ENCODE measurements around the gene CAMK1D. TPM values are rescaled to one million over a fixed set of nuclear protein-coding genes. Genes with fewer than 3 reads are reported as not detected.

CAMK1D gene
- total and polyA plus RNA-seq, 2 experiments from 2014 or later: 4.6 to 7.2 TPM

DNA sequence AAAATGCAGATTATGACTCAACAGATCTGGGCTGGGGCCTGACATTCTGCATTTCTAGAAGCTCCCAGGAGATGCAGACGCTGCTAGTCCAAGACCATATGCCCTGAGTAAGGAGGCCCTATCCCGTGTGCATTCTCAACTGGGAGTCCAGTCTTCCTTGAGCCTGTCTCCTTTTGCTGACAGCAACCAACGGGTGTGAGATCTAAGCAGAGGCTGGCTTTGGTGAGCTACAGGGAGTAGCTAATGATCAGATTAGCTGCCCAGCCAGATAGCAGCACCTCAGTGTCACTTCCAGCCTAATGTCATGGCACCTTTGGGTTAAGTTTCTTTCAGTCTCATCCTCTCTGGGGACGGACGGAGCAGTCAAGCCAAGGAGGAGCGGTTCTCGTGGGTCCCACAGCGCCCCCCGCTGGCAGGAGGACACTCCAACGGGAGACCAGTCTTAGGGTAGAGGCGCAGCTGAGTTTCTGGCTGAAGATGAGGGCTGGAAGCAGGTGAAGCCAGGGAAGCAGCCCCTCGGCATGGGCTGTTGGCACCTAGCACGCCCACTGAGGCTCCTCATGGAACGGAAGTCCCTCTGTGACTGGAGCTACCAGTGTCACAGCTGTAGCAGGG lies 498.1 kb downstream of the CAMK1D start:
- H3K9me2 ChIP-seq (ENCODE audit: insufficient read depth): no peaks in the 10 kb centered on the region
- H3K4me3 ChIP-seq: no peak overlapping the region
- H3K9me3 Mint-ChIP-seq: no peaks in the 10 kb centered on the region
- H3K27me3 Mint-ChIP-seq (ENCODE audit: insufficient read depth, low read depth, poor library complexity): peaks cover 4% of the 10 kb centered on the region
- ATAC-seq (peak; percentile 98), DNase-seq (ENCODE audit: low spot score) (peak; percentile 90)
- H4K20me1 ChIP-seq (replicated peaks; ENCODE audit: insufficient read depth): no peaks in the 10 kb centered on the region
- H3K4me1 Mint-ChIP-seq: no peaks in the 10 kb centered on the region; the same call in 2 of the 3 replicates
- H3F3A ChIP-seq (replicated peaks; ENCODE audit: low read depth): no peaks in the 10 kb centered on the region
- no peaks in the 10 kb centered on the region for H3K4me1 ChIP-seq (ENCODE audit: insufficient read depth)
- TF ChIP-seq, protein P1, sequence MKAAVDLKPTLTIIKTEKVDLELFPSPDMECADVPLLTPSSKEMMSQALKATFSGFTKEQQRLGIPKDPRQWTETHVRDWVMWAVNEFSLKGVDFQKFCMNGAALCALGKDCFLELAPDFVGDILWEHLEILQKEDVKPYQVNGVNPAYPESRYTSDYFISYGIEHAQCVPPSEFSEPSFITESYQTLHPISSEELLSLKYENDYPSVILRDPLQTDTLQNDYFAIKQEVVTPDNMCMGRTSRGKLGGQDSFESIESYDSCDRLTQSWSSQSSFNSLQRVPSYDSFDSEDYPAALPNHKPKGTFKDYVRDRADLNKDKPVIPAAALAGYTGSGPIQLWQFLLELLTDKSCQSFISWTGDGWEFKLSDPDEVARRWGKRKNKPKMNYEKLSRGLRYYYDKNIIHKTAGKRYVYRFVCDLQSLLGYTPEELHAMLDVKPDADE (IDR thresholded peaks at IDR 0.05): no peak
- TF ChIP-seq, protein P2, sequence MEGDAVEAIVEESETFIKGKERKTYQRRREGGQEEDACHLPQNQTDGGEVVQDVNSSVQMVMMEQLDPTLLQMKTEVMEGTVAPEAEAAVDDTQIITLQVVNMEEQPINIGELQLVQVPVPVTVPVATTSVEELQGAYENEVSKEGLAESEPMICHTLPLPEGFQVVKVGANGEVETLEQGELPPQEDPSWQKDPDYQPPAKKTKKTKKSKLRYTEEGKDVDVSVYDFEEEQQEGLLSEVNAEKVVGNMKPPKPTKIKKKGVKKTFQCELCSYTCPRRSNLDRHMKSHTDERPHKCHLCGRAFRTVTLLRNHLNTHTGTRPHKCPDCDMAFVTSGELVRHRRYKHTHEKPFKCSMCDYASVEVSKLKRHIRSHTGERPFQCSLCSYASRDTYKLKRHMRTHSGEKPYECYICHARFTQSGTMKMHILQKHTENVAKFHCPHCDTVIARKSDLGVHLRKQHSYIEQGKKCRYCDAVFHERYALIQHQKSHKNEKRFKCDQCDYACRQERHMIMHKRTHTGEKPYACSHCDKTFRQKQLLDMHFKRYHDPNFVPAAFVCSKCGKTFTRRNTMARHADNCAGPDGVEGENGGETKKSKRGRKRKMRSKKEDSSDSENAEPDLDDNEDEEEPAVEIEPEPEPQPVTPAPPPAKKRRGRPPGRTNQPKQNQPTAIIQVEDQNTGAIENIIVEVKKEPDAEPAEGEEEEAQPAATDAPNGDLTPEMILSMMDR (conservative IDR thresholded peaks at IDR 0.05; ENCODE audit: low read depth in 2 of 2): peak; percentile 89 to 95
- H3K4me3 Mint-ChIP-seq: no peak overlapping the region
- H3K36me3 ChIP-seq (ENCODE audit: insufficient read depth): no peaks in the 10 kb centered on the region
- H3K27ac ChIP-seq (ENCODE audit: low read depth): no peak overlapping the region
- no peaks in the 10 kb centered on the region for H3K79me2 ChIP-seq (replicated peaks; ENCODE audit: insufficient read depth)
- H3K27me3 ChIP-seq (ENCODE audit: insufficient read depth): no peaks in the 10 kb centered on the region
- H2AFZ ChIP-seq: peak overlapping the region; percentile 98
- H3K27ac Mint-ChIP-seq: no peak overlapping the region
- H3K4me2 ChIP-seq: no peak overlapping the region
- no peaks in the 10 kb centered on the region for H3K36me3 Mint-ChIP-seq (ENCODE audit: low read depth)

DNA sequence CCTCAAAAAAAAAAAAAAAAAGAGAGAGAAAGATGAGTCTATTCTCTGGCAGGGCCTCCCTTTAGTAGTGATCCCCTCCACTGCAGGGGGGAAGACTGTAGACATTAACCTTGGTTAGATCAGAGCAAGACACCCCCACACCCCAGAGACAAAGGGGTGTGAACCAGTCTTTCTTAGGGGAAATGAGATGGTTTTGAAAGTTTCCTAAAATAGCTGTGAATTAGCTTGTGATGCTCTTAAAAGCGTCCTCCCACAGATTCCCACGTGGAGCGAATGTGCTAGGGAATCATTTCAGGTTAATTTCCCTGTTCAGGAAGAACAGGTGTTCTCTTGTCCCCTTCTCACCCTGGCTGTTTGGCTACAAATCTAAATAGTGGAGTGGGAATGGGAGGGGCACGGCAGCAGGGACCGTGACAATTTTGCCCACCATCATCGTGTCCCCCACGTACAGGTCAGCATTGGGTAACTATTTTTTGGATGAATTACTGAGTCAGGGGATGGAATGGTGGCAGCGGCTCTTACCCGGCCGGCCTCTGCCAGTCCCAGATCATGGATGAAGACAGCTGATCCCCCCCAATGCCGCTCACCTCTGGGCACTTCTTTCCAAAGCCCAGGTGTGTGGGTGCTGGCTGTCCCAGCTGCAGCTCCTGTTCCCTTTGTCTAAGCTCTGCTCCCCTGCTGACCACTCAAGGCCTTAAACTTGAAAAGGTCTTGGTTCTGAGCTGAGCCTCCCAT lies 499.3 kb downstream of the CAMK1D start:
- Histone ChIP-seq H3K4me2 (no peak overlapping the region), H3K9me2 (ENCODE audit: insufficient read depth) (no peaks in the 10 kb centered on the region), H3K27ac (ENCODE audit: low read depth) (no peak overlapping the region), H2AFZ (peak overlapping the region; percentile 80; the same call in 1 of the 2 replicates), H3K27me3 (ENCODE audit: insufficient read depth) (no peaks in the 10 kb centered on the region), H3K4me1 (ENCODE audit: insufficient read depth) (no peaks in the 10 kb centered on the region), H3K4me3 (no peak overlapping the region), H4K20me1 (replicated peaks; ENCODE audit: insufficient read depth) (no peaks in the 10 kb centered on the region), H3K79me2 (replicated peaks; ENCODE audit: insufficient read depth) (no peaks in the 10 kb centered on the region), H3F3A (replicated peaks; ENCODE audit: low read depth) (no peaks in the 10 kb centered on the region), H3K36me3 (ENCODE audit: insufficient read depth) (no peaks in the 10 kb centered on the region)
- Mint-ChIP-seq H3K4me3 (no peak overlapping the region), H3K36me3 (ENCODE audit: low read depth) (no peaks in the 10 kb centered on the region), H3K9me3 (no peaks in the 10 kb centered on the region), H3K27me3 (ENCODE audit: insufficient read depth, low read depth, poor library complexity) (peaks cover 3% of the 10 kb centered on the region), H3K27ac (no peak overlapping the region), H3K4me1 (no peaks in the 10 kb centered on the region; the same call in 2 of the 3 replicates)
- DNase-seq (ENCODE audit: low spot score) (no peak), ATAC-seq (no peak)
- TF ChIP-seq ZNF331 (CRISPR knock-in tag; IDR thresholded peaks at IDR 0.05; ENCODE audit: low read depth) (no peak), EZH2phosphoT487 (IDR thresholded peaks at IDR 0.05; ENCODE audit: unreplicated experiment) (no peak), ZNF114 (CRISPR knock-in tag; IDR thresholded peaks at IDR 0.05) (no peak), CREB1 (CRISPR knock-in tag; IDR thresholded peaks at IDR 0.05; ENCODE audit: low read depth) (no peak), NANOG (IDR thresholded peaks at IDR 0.05; ENCODE audit: borderline replicate concordance) (no peak)
- TF ChIP-seq, protein P3, sequence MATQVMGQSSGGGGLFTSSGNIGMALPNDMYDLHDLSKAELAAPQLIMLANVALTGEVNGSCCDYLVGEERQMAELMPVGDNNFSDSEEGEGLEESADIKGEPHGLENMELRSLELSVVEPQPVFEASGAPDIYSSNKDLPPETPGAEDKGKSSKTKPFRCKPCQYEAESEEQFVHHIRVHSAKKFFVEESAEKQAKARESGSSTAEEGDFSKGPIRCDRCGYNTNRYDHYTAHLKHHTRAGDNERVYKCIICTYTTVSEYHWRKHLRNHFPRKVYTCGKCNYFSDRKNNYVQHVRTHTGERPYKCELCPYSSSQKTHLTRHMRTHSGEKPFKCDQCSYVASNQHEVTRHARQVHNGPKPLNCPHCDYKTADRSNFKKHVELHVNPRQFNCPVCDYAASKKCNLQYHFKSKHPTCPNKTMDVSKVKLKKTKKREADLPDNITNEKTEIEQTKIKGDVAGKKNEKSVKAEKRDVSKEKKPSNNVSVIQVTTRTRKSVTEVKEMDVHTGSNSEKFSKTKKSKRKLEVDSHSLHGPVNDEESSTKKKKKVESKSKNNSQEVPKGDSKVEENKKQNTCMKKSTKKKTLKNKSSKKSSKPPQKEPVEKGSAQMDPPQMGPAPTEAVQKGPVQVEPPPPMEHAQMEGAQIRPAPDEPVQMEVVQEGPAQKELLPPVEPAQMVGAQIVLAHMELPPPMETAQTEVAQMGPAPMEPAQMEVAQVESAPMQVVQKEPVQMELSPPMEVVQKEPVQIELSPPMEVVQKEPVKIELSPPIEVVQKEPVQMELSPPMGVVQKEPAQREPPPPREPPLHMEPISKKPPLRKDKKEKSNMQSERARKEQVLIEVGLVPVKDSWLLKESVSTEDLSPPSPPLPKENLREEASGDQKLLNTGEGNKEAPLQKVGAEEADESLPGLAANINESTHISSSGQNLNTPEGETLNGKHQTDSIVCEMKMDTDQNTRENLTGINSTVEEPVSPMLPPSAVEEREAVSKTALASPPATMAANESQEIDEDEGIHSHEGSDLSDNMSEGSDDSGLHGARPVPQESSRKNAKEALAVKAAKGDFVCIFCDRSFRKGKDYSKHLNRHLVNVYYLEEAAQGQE (IDR thresholded peaks at IDR 0.05; ENCODE audit: unreplicated experiment): no peak
- TF ChIP-seq, protein P1 (IDR thresholded peaks at IDR 0.05): no peak
